Muscle of leg (tissue), 11 donors: Measurements from ENCODE around the gene BLOC1S2. TPM values are rescaled to one million over a fixed set of nuclear protein-coding genes. Genes with fewer than 3 reads are reported as not detected.
"Not testable (repeated sequence)": the region's sequence is repeated elsewhere in the genome, so short reads cannot be mapped to it uniquely, and the experiment has no call there.

Experiments
- DNase-seq: peaks from one replicate; pipeline ENCODE4 v3.0.0; 2013
- H3K27ac ChIP-seq: one replicate; pipeline ENCODE4 v1.5.1; 2013; ENCODE audit warnings: mild to moderate bottlenecking, low read length, control low read depth
- H3K27me3 ChIP-seq: one replicate; pipeline ENCODE4 v1.6.1; 2013; ENCODE audit warnings: low read length; ENCODE audit not compliant: control insufficient read depth, insufficient read depth
- H3K36me3 ChIP-seq: one replicate; pipeline ENCODE4 v1.6.1; 2013; ENCODE audit warnings: low read length; ENCODE audit not compliant: control insufficient read depth, insufficient read depth
- H3K4me1 ChIP-seq: one replicate; pipeline ENCODE4 v1.6.1; 2013; ENCODE audit warnings: low read length; ENCODE audit not compliant: control insufficient read depth, insufficient read depth
- H3K4me3 ChIP-seq: one replicate; pipeline ENCODE4 v1.5.1; 2013; ENCODE audit warnings: low read length, control low read depth
- H3K9me3 ChIP-seq: replicated peaks from 2 replicates; pipeline ENCODE4 v1.6.1; 2013; ENCODE audit warnings: low read depth, low read length; ENCODE audit not compliant: control insufficient read depth
- WGBS: methylation state at CpG from one replicate; pipeline ENCODE4 v1.1.5; 2013; ENCODE audit warnings: missing lambda C conversion rate; ENCODE audit not compliant: insufficient coverage; 5-methylcytosine and 5-hydroxymethylcytosine counted together
- polyA plus RNA-seq, 8 donors: library from polyadenylated mRNA; unstranded; fragments of 120-200 nt; gene quantifications; one replicate each; pipeline versions ENCODE4 v1.2.1 to v1.2.3, GENCODE V29; 2013; ENCODE audit warnings: inconsistent platforms in 1 of 8, low replicate concordance in 1 of 8; ENCODE audit not compliant: insufficient read length in 8 of 8, insufficient read depth in 1 of 8
- total RNA-seq: library from RNA; stranded (reverse); fragments of 120-200 nt; gene quantifications from one replicate; pipeline ENCODE4 v1.2.4, GENCODE V29; 2013

BLOC1S2 gene
- total and polyA plus RNA-seq, 9 donors = 22.7 to 32.7 (median 26.0) TPM

DNA sequence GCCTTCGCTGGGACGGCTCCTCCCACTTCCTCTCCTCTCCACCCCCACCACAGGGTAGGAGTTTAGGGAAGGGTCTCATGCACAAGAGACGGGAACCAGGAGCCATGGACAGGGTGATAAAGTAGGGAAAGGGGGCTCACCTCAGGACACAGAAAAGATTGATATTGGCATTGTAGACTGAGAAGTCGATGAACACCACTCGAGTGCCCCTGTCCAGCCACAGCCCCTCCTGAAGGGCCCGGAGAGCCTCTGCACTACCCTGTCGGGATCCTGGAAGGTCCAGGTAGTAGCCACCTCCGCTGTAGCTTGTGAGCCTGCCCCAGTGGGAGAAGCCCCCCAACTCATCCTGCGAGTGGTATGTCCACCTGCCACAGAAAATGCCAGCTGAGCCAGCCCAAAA lies 10.8 kb upstream of the BLOC1S2 start:
- Histone ChIP-seq H3K27ac (no peak overlapping the region), H3K27me3 (peaks cover 26% of the 10 kb centered on the region), H3K4me3 (no peak overlapping the region), H3K4me1 (no peaks in the 10 kb centered on the region), H3K9me3 (no peaks in the 10 kb centered on the region), H3K36me3 (no peaks in the 10 kb centered on the region)
- no peak for DNase-seq
- 91% methylated on average over 6 of the region's 9 CpGs for WGBS

DNA sequence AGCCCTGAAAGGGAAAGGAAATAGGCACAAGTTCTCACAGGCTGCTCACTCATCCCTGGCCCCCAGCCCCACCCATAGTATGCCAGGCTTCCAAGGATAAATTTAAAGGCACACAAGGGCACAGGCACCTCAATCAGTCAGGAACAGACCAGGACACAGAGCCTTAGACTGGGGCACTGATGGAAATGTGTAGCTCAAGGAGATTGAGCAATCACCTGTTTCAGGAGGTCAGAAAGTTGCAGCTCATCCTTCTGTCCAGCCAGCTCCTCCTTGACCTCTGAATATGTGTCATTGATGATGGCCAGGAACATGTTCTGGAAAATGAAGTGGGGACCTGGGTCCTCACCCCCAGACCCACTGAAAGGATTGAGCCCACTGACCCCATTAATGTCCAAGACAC lies 6.6 kb upstream of the BLOC1S2 start:
- Histone ChIP-seq H3K27me3 (peaks cover 29% of the 10 kb centered on the region), H3K4me3 (no peak overlapping the region)
- no peak for DNase-seq

GRCh38 chr10:100292300-100292699 lies 5.8 kb upstream of the BLOC1S2 start:
- WGBS = 60% methylated on average over 4 of the region's 4 CpGs
- not testable (repeated sequence) for DNase-seq, H3K27ac ChIP-seq, H3K36me3 ChIP-seq, H3K4me3 ChIP-seq, H3K4me1 ChIP-seq, H3K9me3 ChIP-seq
- peaks cover 28% of the 10 kb centered on the region for H3K27me3 ChIP-seq

More for the DNA sequence above, 6.6 kb upstream of the BLOC1S2 start:
- Histone ChIP-seq H3K9me3 (no peaks in the 10 kb centered on the region), H3K36me3 (no peaks in the 10 kb centered on the region), H3K27ac (no peak overlapping the region), H3K4me1 (no peaks in the 10 kb centered on the region)

- Histone ChIP-seq H3K9me3 (no peaks in the 10 kb centered on the region), H3K36me3 (no peaks in the 10 kb centered on the region), H3K4me3 (no peak overlapping the region), H3K4me1 (peaks cover 5% of the 10 kb centered on the region), H3K27ac (no peak overlapping the region), H3K27me3 (peaks cover 23% of the 10 kb centered on the region)
- WGBS = no CpG with 5 or more reads among the region's 3 CpGs
- DNase-seq = peak; percentile 30
Measured at GRCh38 chr10:100291356-100291755, 4.9 kb upstream of the BLOC1S2 start.

GRCh38 chr10:100289641-100290040 lies 3.2 kb upstream of the BLOC1S2 start:
- WGBS = 60% methylated on average over 1 of the region's 2 CpGs
- Histone ChIP-seq H3K4me1 (peaks cover 12% of the 10 kb centered on the region), H3K27ac (no peak overlapping the region), H3K9me3 (no peaks in the 10 kb centered on the region), H3K27me3 (peaks cover 20% of the 10 kb centered on the region), H3K36me3 (no peaks in the 10 kb centered on the region), H3K4me3 (no peak overlapping the region)
- DNase-seq = no peak

GRCh38 chr10:100288196-100288595 lies 1.7 kb upstream of the BLOC1S2 start:
- Histone ChIP-seq H3K4me3 (no peak overlapping the region), H3K27me3 (peaks cover 9% of the 10 kb centered on the region), H3K36me3 (peaks cover 8% of the 10 kb centered on the region), H3K4me1 (peaks cover 12% of the 10 kb centered on the region), H3K27ac (no peak overlapping the region), H3K9me3 (no peaks in the 10 kb centered on the region)
- no peak for DNase-seq
- no CpG with 5 or more reads among the region's 5 CpGs for WGBS

DNA sequence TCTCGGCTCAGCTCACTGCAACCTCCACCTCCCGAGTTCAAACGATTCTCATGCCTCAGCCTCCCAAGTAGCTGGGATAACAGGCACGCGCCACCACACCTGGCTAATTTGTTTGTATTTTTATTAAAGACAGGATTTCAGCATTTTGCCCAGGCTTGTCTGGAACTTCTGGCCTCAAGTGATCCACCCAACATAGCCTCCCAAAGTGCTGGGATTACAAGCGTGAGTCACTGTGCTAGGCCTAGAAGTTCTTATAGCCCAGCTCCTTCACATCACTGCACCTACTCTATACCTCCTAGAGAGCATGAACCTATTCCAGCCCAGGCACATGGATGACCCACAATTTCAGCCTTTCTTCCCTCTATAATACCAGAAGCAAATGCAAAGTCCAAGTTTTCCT lies 1.3 kb upstream of the BLOC1S2 start:
- no peak overlapping the region for H3K27ac ChIP-seq
- WGBS = 98% methylated on average over 4 of the region's 6 CpGs

DNA sequence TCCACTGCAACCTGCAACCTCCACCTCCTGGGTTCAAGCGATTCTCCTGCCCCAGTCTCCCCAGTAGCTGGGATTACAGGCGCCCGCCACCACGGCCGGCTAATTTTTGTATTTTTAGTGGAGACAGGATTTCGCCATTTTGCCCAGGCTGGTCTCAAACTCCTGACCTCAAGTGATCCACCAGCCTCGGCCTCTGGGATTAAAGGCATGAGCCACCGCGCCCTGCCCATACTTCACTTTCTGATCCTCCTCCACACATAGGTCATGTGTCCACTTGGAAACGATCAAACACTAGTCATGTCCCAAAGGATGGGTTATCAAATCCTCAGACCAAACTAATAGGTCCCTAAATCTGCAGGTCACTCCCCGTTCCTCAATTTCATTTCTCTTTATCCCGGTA lies 1.2 kb downstream of the BLOC1S2 start:
- H3K27me3 ChIP-seq, DNase-seq, H3K9me3 ChIP-seq, H3K4me3 ChIP-seq: not testable (repeated sequence)
- H3K4me1 ChIP-seq = peaks cover 12% of the 10 kb centered on the region
- H3K27ac ChIP-seq = peak overlapping the region; percentile 90
- WGBS = 77% methylated on average over 7 of the region's 12 CpGs
- H3K36me3 ChIP-seq = peaks cover 15% of the 10 kb centered on the region

More for the DNA sequence above, 1.3 kb upstream of the BLOC1S2 start:
- Histone ChIP-seq H3K9me3 (no peaks in the 10 kb centered on the region), H3K36me3 (peaks cover 12% of the 10 kb centered on the region), H3K27me3 (peaks cover 5% of the 10 kb centered on the region), H3K4me3 (no peak overlapping the region), H3K4me1 (peaks cover 12% of the 10 kb centered on the region)
- no peak for DNase-seq

DNA sequence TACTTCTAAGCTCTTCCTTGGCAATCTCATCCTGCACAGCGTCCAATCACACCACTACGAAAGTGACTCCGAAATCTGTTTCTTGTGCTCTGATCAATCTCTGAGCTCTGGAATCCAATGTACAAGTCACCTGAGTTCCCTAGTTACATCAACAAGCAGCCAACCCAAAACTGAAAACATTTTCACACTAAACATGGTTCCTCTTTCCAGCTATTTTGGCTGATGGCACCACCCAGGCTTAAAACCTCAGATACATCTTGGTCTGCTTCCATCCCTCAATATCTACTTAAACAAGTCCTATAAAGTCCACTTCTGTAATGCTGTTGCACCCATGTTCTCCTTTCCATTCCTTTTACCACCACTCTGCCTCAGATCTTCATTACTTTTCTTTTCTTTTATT lies 3.6 kb downstream of the BLOC1S2 start:
- Histone ChIP-seq H3K27me3 (no peaks in the 10 kb centered on the region), H3K27ac (no peak overlapping the region), H3K4me3 (no peak overlapping the region), H3K4me1 (peaks cover 12% of the 10 kb centered on the region), H3K9me3 (no peaks in the 10 kb centered on the region), H3K36me3 (peaks cover 25% of the 10 kb centered on the region)
- no peak for DNase-seq
- WGBS = 96% methylated on average over 3 of the region's 3 CpGs

DNA sequence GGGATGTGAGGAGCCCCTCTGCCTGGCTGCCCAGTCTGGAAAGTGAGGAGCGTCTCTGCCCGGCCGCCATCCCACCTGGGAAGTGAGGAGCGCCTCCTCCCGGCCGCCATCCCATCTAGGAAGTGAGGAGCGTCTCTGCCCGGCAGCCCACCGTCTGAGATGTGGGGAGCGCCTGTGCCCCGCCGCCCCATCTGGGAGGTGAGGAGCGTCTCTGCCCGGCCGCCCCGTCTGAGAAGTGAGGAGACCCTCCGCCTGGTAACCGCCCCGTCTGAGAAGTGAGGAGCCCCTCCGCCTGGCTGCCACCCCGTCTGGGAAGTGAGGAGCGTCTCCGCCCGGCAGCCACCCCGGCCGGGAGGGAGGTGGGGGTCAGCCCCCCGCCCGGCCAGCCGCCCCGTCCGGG lies 9.5 kb downstream of the BLOC1S2 start:
- peaks cover 21% of the 10 kb centered on the region for H3K36me3 ChIP-seq
- WGBS = no CpG with 5 or more reads among the region's 31 CpGs
- H3K27ac ChIP-seq, H3K27me3 ChIP-seq, H3K9me3 ChIP-seq, H3K4me1 ChIP-seq, H3K4me3 ChIP-seq, DNase-seq: not testable (repeated sequence)
